ENCODE data around the gene ISG15. TPM values are rescaled to one million over a fixed set of nuclear protein-coding genes. Genes with fewer than 3 reads are reported as not detected.

ISG15 gene
- total and polyA plus RNA-seq, 9 of the 15 experiments (the other 6 are each of a cell fraction or from before 2014, with no cell fraction given), result 0.40 to 58.3 (median 12.2) TPM

- TF ChIP-seq MYNN (IDR thresholded peaks at IDR 0.05), result no peak
- no peak for TF ChIP-seq MYNN (CRISPR knock-in tag; IDR thresholded peaks at IDR 0.05)
Observed at GRCh38 chr1:1034439-1034781, 21.1 kb downstream of the ISG15 start (continued).

GRCh38 chr1:1035291-1035943 is 22.1 kb downstream of the ISG15 start:
- Histone ChIP-seq H3K9ac (ENCODE audit: insufficient read depth in 1 of 2, low read depth in 2 of 2, low read length in 2 of 2) (peak overlapping the region in 1 of 2 experiments; percentile 54; a peak in 1 of 4 replicates), H3K27me3 (ENCODE audit: control insufficient read depth in 2 of 2, insufficient read depth in 2 of 2, low read length in 2 of 2) (no peaks in the 10 kb centered on the region), H3K9me1 (ENCODE audit: control insufficient read depth, insufficient read depth, low read length) (no peaks in the 10 kb centered on the region), H3K4me2 (ENCODE audit: insufficient read depth, low read length) (no peak overlapping the region), H3K36me3 (ENCODE audit: control insufficient read depth, insufficient read depth, low read length) (peaks cover 13% of the 10 kb centered on the region; the same call in 1 of the 3 replicates), H3K4me3 (no peak overlapping the region), H3K79me2 (ENCODE audit: control insufficient read depth, insufficient read depth, low read length) (no peaks in the 10 kb centered on the region; the same call in 2 of the 3 replicates), H3K9me3 (replicated peaks; ENCODE audit: control insufficient read depth, insufficient read depth, low read depth, low read length) (no peaks in the 10 kb centered on the region), H2AFZ (ENCODE audit: low read depth, low read length) (no peak overlapping the region), H3K4me1 (replicated peaks in 1 of 2; ENCODE audit: control insufficient read depth in 2 of 2, insufficient read depth in 2 of 2, low read length in 2 of 2) (peaks cover 6 to 84% of the 10 kb centered on the region in 2 experiments; a peak in 4 of 5 replicates), H4K20me1 (replicated peaks; ENCODE audit: control insufficient read depth, insufficient read depth, low read length) (peaks cover 28% of the 10 kb centered on the region), H3K27ac (ENCODE audit: extremely low read depth, low read depth, low read length) (no peak overlapping the region)
- no peak for DNase-seq (ENCODE audit: extremely low read depth in 1 of 4, low spot score in 3 of 4)
- no TSS peak for BruUV-seq (replicated peaks)
- WGBS (ENCODE audit: insufficient coverage, low coverage, missing lambda C conversion rate), result 84% methylated on average over 15 of the region's 19 CpGs
- TF ChIP-seq CGGBP1 (CRISPR knock-in tag; IDR thresholded peaks at IDR 0.05) (no peak), CTCF (IDR thresholded peaks at IDR 0.05 in 2 of 3, conservative IDR thresholded peaks at IDR 0.05 in 1 of 3; ENCODE audit: insufficient read depth in 2 of 3, low read depth in 1 of 3, low read length in 3 of 3) (0 out of 6 replicates have a peak, but pooled peaks of 1 of the 3 experiments have one; percentile 16), RBFOX2 (IDR thresholded peaks at IDR 0.05; ENCODE audit: low read depth, low read length) (0 out of 2 replicates have a peak, but pooled peaks have one; percentile 6), SMAD1 (IDR thresholded peaks at IDR 0.05; ENCODE audit: low read depth, low read length, partially characterized antibody) (no peak), TBP (optimal IDR thresholded peaks at IDR 0.05; ENCODE audit: low read depth, low read length) (no peak)
- ChIA-PET CTCF (ENCODE audit: low intra/inter-chr PET ratio) (no interaction called here), POLR2A (no interaction called here)
- intact Hi-C loops (cut with micrococcal nuclease) (no loop called here), in situ Hi-C loops (cut with MboI) (no loop called here)
- FAIRE-seq, result no peak
- no peak for ATAC-seq
